Heart left ventricle (tissue), 16 donors: Measurements from ENCODE around the gene SFSWAP. TPM values are rescaled to one million over a fixed set of nuclear protein-coding genes. Genes with fewer than 3 reads are reported as not detected.

ENCODE experiments used
- ATAC-seq, 4 donors: fragments of 200-7000 bp; cut with Tn5 transposase; one replicate each; pipeline ENCODE4 v1.9.1; 2020 to 2022; ENCODE audit warnings: moderate library complexity in 4 of 4, mild to moderate bottlenecking in 3 of 4, moderate number of reproducible peaks in 1 of 4
- DNase-seq, 5 donors: peaks; one replicate each; pipeline ENCODE4 v3.0.0-alpha.2; 2020
- H3K27ac ChIP-seq, 12 donors: fragments of 200-600 bp; sonication (generic) in 4 of 12; one replicate each; pipeline versions ENCODE4 v1.5.0 to v1.8.0; 2016 to 2022; ENCODE audit warnings: mild to moderate bottlenecking in 2 of 12
- H3K27me3 ChIP-seq, 9 donors: fragments of 200-600 bp; sonication (generic) in 2 of 9; one replicate each; pipeline versions ENCODE4 v1.5.1 to v1.8.0; 2016 to 2022; ENCODE audit warnings: mild to moderate bottlenecking in 3 of 9
- H3K36me3 ChIP-seq, 9 donors: fragments of 200-600 bp; sonication (generic) in 2 of 9; one replicate each; pipeline versions ENCODE4 v1.5.0 to v1.8.0; 2018 to 2022; ENCODE audit warnings: mild to moderate bottlenecking in 2 of 9
- H3K4me1 ChIP-seq, 12 donors: fragments of 200-600 bp; sonication (generic) in 4 of 12; one replicate each; pipeline versions ENCODE4 v1.5.0 to v1.8.0; 2016 to 2022; ENCODE audit warnings: mild to moderate bottlenecking in 3 of 12
- H3K4me3 ChIP-seq, 12 donors: fragments of 200-600 bp; sonication (generic) in 4 of 12; one replicate each; pipeline versions ENCODE4 v1.5.0 to v1.8.0; 2017 to 2022; ENCODE audit warnings: mild to moderate bottlenecking in 9 of 12, moderate library complexity in 4 of 12
- H3K9me3 ChIP-seq, 12 donors: fragments of 200-600 bp; sonication (generic) in 4 of 12; one replicate each; pipeline versions ENCODE4 v1.5.0 to v1.8.0; 2016 to 2022; ENCODE audit warnings: mild to moderate bottlenecking in 1 of 12
- POLR2A ChIP-seq, 2 donors: fragments of 450-650 bp; IDR thresholded peaks; one replicate each; pipeline ENCODE4 v1.6.1; 2017; ENCODE audit warnings: antibody characterized with exemption in 2 of 2, mild to moderate bottlenecking in 2 of 2, moderate library complexity in 2 of 2
- WGBS, 4 donors: extraction: QIAGEN DNeasy Blood & Tissue Kit in 2 of 4; methylation state at CpG; one replicate each; pipeline versions ENCODE4 v1.1.5 to v1.1.7; 2013 to 2018; 5-methylcytosine and 5-hydroxymethylcytosine counted together
- intact Hi-C, 10 donors: fragments of 100-400 bp; cut with DNase I; formaldehyde crosslinking; loops; one replicate each; pipeline versions ENCODE4 v1.11.1 to v1.14.2; 2022
- polyA plus RNA-seq, 2 donors: library from polyadenylated mRNA; stranded (reverse); fragments of 200-250 nt; gene quantifications; one replicate each; pipeline ENCODE4 v1.2.3, GENCODE V29; 2013
- total RNA-seq, 9 donors: library from RNA; depleted of rRNA in 2 of 9; stranded (reverse); fragments of >200 nt in 2 of 9; fragmentation: NEBNext Ultra II Directional in 3 of 9; extraction: Animal tissue kit (Norgen Biotek cat#: 25700) in 3 of 9; gene quantifications; one replicate each; pipeline versions ENCODE4 v1.1.0 to v1.2.4, GENCODE V29; 2016 to 2023
- TF ChIP-seq, protein P1 (sequence below), 12 donors: fragments of 200-600 bp; sonication (generic) in 4 of 12; IDR thresholded peaks; one replicate each; pipeline versions ENCODE4 v1.5.0 to v1.8.0; 2018 to 2022; ENCODE audit warnings: antibody characterized with exemption in 12 of 12, mild to moderate bottlenecking in 5 of 12
- donor health status: ischemic (EF 13 %, LVEDD 7.1; RV severe dilation, severe dysfunction).
- donor health status: healthy with polysubstance abuse.
- donor health status: DM: no; HTN: yes; CAD: no.
- donor health status: DM: no; HTN: no; CAD: no.
- donor health status: ischemic (EF 25% LVEDD 6.9; RV normal size, moderate dysfunction).
- donor health status: ischemic (EF 25% LVEDD 5.7; RV mildly dilated, moderate dysfunction).
- donor health status: healthy.
- donor health status: DM: yes; HTN: yes; CAD: no.
- donor health status: ischemic (EF 35%, LVEDD 5.7; RV mildly dilated, moderate dysfunction).
- donor health status: nonischemic (EF 11% LVEDD 7.7; RV severe dilation, severe dysfunction).
- donor health status: DM: yes; HTN: yes; CAD: no.
- donor health status: PGD.
- donor health status: ischemic (EF 29% LVEDD 5.4; RV normal size, mild dysfunction).
- donor health status: nonischemic (EF 23%, LVEDD 6.1; RV moderate dilation, normal function).

The SFSWAP gene
- total and polyA plus RNA-seq, 11 donors: 10.4 to 25.1 (median 18.6) TPM

GRCh38 chr12:131693149-131693548, 17.7 kb upstream of the SFSWAP start:
- peaks cover 0 to 49% (median 4%) of the 10 kb centered on the region in 9 donors for H3K27me3 ChIP-seq
- 62 to 73% (median 68%) methylated on average over 10 of the region's 10 CpGs for WGBS, 4 donors

DNA sequence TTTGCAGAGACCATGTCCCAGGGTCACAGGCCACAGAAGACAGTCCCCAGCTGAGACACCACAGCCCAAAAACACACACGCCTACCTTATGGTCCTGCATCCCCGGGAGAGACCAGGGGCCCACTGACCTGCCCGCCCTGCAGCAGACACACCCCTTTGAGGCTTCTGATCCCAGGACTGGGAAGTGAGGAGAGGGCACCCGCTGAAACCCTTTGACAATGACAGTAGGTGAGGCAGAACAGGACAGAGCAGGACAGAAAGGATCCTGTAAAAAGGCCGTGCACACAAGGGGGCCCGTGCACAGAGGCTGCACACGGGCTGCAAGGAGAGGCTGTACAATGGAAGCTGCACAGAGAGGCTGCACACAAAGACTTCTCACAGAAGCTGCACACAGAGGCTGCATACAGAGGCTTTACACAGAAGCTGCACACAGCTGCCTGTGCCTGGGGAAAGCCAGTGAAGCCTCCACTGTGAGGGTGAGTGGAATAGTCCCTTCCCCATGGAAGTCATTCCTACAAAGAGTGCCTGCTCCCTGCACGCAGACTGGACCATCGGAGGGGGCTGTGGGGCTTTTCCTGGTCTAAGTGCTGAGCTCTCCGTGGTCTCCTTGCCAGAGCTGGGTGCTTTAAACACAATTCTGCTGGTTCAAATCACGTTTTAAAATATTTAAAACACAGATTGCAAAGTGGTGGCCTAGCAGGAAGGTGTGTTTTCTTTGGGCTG, 16.6 kb upstream of the SFSWAP start:
- no peak for TF ChIP-seq POLR2A (IDR thresholded peaks at IDR 0.05)
- TF ChIP-seq, protein P1, sequence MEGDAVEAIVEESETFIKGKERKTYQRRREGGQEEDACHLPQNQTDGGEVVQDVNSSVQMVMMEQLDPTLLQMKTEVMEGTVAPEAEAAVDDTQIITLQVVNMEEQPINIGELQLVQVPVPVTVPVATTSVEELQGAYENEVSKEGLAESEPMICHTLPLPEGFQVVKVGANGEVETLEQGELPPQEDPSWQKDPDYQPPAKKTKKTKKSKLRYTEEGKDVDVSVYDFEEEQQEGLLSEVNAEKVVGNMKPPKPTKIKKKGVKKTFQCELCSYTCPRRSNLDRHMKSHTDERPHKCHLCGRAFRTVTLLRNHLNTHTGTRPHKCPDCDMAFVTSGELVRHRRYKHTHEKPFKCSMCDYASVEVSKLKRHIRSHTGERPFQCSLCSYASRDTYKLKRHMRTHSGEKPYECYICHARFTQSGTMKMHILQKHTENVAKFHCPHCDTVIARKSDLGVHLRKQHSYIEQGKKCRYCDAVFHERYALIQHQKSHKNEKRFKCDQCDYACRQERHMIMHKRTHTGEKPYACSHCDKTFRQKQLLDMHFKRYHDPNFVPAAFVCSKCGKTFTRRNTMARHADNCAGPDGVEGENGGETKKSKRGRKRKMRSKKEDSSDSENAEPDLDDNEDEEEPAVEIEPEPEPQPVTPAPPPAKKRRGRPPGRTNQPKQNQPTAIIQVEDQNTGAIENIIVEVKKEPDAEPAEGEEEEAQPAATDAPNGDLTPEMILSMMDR (IDR thresholded peaks at IDR 0.05): no peak
- no peaks in the 10 kb centered on the region for H3K4me1 ChIP-seq
- H3K27me3 ChIP-seq: peaks cover 0 to 51% (median 4%) of the 10 kb centered on the region in 9 donors
- no peak overlapping the region for H3K4me3 ChIP-seq
- H3K27ac ChIP-seq: no peak overlapping the region
- ATAC-seq (no peak), DNase-seq (no peak)
- H3K9me3 ChIP-seq: no peaks in the 10 kb centered on the region
- 68 to 79% (median 71%) methylated on average over 11 of the region's 11 CpGs for WGBS, 4 donors
- intact Hi-C loops: no loop called here
- no peaks in the 10 kb centered on the region for H3K36me3 ChIP-seq

More at GRCh38 chr12:131693149-131693548, 17.7 kb upstream of the SFSWAP start:
- DNase-seq (no peak), ATAC-seq (no peak)
- TF ChIP-seq, protein P1 (IDR thresholded peaks at IDR 0.05): no peak
- no peak for TF ChIP-seq POLR2A (IDR thresholded peaks at IDR 0.05)
- Histone ChIP-seq H3K9me3 (no peaks in the 10 kb centered on the region), H3K4me1 (no peaks in the 10 kb centered on the region), H3K36me3 (no peaks in the 10 kb centered on the region), H3K27ac (no peak overlapping the region), H3K4me3 (no peak overlapping the region)
- intact Hi-C loops: no loop called here

DNA sequence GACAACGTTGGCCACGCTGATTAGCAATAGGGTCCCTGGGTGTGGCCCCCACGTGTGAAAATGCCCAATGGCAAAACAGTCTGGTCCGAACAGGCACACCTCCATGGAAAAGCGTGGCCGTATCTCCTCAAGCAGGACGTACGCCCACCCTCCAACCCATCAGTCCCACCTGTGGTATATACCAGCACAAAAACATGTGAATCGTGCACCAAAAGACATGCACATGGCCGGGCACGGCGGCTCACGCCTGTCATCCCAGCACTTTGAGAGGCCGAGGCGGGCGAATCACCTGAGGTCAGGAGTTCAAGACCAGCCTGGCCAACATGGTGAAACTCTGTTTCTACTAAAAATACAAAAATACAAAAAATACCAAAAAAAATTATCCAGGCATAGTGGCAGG, 14.9 kb upstream of the SFSWAP start:
- no peak for DNase-seq
- H3K36me3 ChIP-seq: no peaks in the 10 kb centered on the region
- ATAC-seq: no peak
- no peaks in the 10 kb centered on the region for H3K9me3 ChIP-seq
- H3K27me3 ChIP-seq: peaks cover 0 to 51% (median 3%) of the 10 kb centered on the region in 9 donors
- intact Hi-C loops: no loop called here
- 85 to 89% (median 87%) methylated on average over 16 of the region's 16 CpGs for WGBS, 4 donors
- TF ChIP-seq, protein P1 (IDR thresholded peaks at IDR 0.05): no peak
- TF ChIP-seq POLR2A (IDR thresholded peaks at IDR 0.05): no peak
- H3K4me1 ChIP-seq: no peaks in the 10 kb centered on the region
- no peak overlapping the region for H3K27ac ChIP-seq
- no peak overlapping the region for H3K4me3 ChIP-seq

- TF ChIP-seq, protein P1 (IDR thresholded peaks at IDR 0.05): no peak
- TF ChIP-seq POLR2A (IDR thresholded peaks at IDR 0.05): no peak
- H3K4me3 ChIP-seq: no peak overlapping the region
- peaks cover 0 to 35% (median 0%) of the 10 kb centered on the region in 9 donors for H3K27me3 ChIP-seq
- intact Hi-C loops: no loop called here
- H3K9me3 ChIP-seq: peaks cover 0 to 7% (median under 1%) of the 10 kb centered on the region in 12 donors
- WGBS, 4 donors: 70 to 76% (median 74%) methylated on average over 12 of the region's 12 CpGs
- ATAC-seq (no peak), DNase-seq (no peak)
- no peaks in the 10 kb centered on the region for H3K4me1 ChIP-seq
- H3K36me3 ChIP-seq: no peaks in the 10 kb centered on the region
- no peak overlapping the region for H3K27ac ChIP-seq
Observed at GRCh38 chr12:131698286-131698685, 12.6 kb upstream of the SFSWAP start.
